ENCODE measurements around the gene LRRIQ1.

GRCh38 chr12:85095501-85095900 is 59.4 kb downstream of the LRRIQ1 start:
- TF ChIP-seq CTCF (conservative IDR thresholded peaks at IDR 0.05; ENCODE audit: low read length) (no peak), EZH2phosphoT487 (IDR thresholded peaks at IDR 0.05; ENCODE audit: borderline replicate concordance, low read depth, low read length) (no peak)
